ENCODE data around the gene UBXN4. TPM values are rescaled to one million over a fixed set of nuclear protein-coding genes. Genes with fewer than 3 reads are reported as not detected.

Gene UBXN4
- total and polyA plus RNA-seq, 2 donors (not counting 1 experiment from before 2014, with no cell fraction given), result 41.7 to 113 TPM

DNA sequence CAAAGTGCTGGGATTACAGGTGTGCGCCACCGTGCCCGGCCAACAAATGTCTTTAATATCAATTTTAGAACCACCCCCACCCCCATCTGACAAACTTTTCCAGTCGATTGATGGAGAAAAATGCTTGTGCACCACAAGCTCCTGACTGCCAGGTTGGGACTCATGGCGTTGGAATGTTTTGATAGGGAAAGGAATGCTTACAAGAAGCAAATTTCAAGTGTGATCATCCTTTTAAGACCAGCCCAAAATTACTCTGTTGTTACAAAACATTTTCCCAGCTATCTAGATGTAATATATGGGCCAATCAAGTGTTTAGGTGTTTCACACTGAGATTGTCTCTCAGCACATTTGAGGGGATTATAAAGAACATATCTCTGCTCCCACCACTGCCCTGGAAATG, 45.2 kb downstream of the UBXN4 start:
- Histone ChIP-seq H3K9ac (ENCODE audit: low read length) (no peak overlapping the region), H3K27me3 (replicated peaks in 1 of 4; ENCODE audit: control extremely low read depth in 1 of 4, control insufficient read depth in 3 of 4, insufficient read depth in 4 of 4, low read length in 3 of 4) (no peaks in the 10 kb centered on the region), H3K4me2 (replicated peaks; ENCODE audit: low read depth, low read length, poor library complexity, severe bottlenecking) (no peak overlapping the region), H3K36me3 (replicated peaks in 1 of 2; ENCODE audit: control extremely low read depth in 1 of 2, control insufficient read depth in 1 of 2, extremely low read depth in 1 of 2, insufficient read depth in 2 of 2, low read length in 1 of 2) (peaks cover under 1 to 42% of the 10 kb centered on the region in 2 experiments), H2AFZ (ENCODE audit: insufficient read depth, low read depth, low read length, poor library complexity, severe bottlenecking) (no peak overlapping the region), H3K79me2 (ENCODE audit: control insufficient read depth, insufficient read depth, low read length) (no peaks in the 10 kb centered on the region), H3K27ac (ENCODE audit: low read length in 2 of 2) (no peak overlapping the region), H3K4me1 (ENCODE audit: control insufficient read depth in 2 of 2, insufficient read depth in 2 of 2, low read length in 2 of 2) (no peaks in the 10 kb centered on the region), H3K9me3 (ENCODE audit: control extremely low read depth in 1 of 3, control insufficient read depth in 2 of 3, insufficient read depth in 1 of 3, low read length in 2 of 3) (peaks cover 0 to 3% (median 0%) of the 10 kb centered on the region in 3 donors), H3K4me3 (ENCODE audit: control extremely low read depth in 1 of 5, extremely low read depth in 1 of 5, insufficient read depth in 1 of 5, low read depth in 2 of 5, low read length in 4 of 5) (no peak overlapping the region), H4K20me1 (ENCODE audit: control insufficient read depth, insufficient read depth, low read length, poor library complexity, severe bottlenecking) (no peaks in the 10 kb centered on the region)
- intact Hi-C loops (cut with micrococcal nuclease), result no loop called here
- Mint-ChIP-seq H3K4me1 (peaks cover 11% of the 10 kb centered on the region), H3K27me3 (no peaks in the 10 kb centered on the region), H3K9me3 (ENCODE audit: insufficient read depth) (no peaks in the 10 kb centered on the region), H3K27ac (no peak overlapping the region), H3K4me3 (no peak overlapping the region)
- ChIA-PET CTCF (interaction anchor here (2.5 kb wide), 1 partner anchor 11 kb away, joined by 16 read pairs; no protein-coding TSS in a partner anchor), POLR2A (no interaction called here)
- ATAC-seq (ENCODE audit: low read depth), result no peak
- no peak for DNase-seq
- 95% methylated on average over 3 of the region's 5 CpGs for WGBS (ENCODE audit: insufficient coverage)
- no peak for TF ChIP-seq EZH2 (IDR thresholded peaks at IDR 0.05; ENCODE audit: borderline replicate concordance, insufficient read depth, low read depth, low read length, poor library complexity, severe bottlenecking)

DNA sequence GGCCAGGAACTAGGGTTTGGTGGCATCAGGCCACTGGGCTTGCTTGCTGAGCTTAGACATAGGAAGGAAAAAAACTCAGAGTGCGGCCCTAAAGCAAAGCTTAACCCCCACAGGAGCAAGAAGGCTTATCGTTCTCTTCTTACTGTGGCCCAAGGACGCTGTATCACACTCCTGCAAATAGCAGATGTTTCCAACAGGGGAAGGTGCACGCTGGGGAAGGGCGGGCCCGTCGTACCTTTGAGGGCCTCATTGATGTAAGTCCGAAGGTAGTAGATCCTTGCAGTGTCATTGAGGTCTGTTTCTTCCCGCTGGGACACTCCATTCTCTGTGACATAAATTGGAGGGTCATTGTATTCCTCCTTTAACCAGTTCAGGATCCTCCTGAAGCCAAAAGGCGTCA, 48.8 kb downstream of the UBXN4 start:
- H3K4me3 Mint-ChIP-seq, result no peak overlapping the region
- Histone ChIP-seq H3K36me3 (replicated peaks in 1 of 2; ENCODE audit: control extremely low read depth in 1 of 2, control insufficient read depth in 1 of 2, extremely low read depth in 1 of 2, insufficient read depth in 2 of 2, low read length in 1 of 2) (peaks cover 0 to 11% of the 10 kb centered on the region in 2 experiments), H4K20me1 (ENCODE audit: control insufficient read depth, insufficient read depth, low read length, poor library complexity, severe bottlenecking) (no peaks in the 10 kb centered on the region), H2AFZ (ENCODE audit: insufficient read depth, low read depth, low read length, poor library complexity, severe bottlenecking) (no peak overlapping the region), H3K79me2 (ENCODE audit: control insufficient read depth, insufficient read depth, low read length) (no peaks in the 10 kb centered on the region), H3K27ac (ENCODE audit: low read length in 2 of 2) (no peak overlapping the region), H3K27me3 (replicated peaks in 1 of 4; ENCODE audit: control extremely low read depth in 1 of 4, control insufficient read depth in 3 of 4, insufficient read depth in 4 of 4, low read length in 3 of 4) (no peaks in the 10 kb centered on the region), H3K9ac (ENCODE audit: low read length) (no peak overlapping the region), H3K4me2 (replicated peaks; ENCODE audit: low read depth, low read length, poor library complexity, severe bottlenecking) (no peak overlapping the region), H3K4me3 (ENCODE audit: control extremely low read depth in 1 of 5, extremely low read depth in 1 of 5, insufficient read depth in 1 of 5, low read depth in 2 of 5, low read length in 4 of 5) (no peak overlapping the region), H3K4me1 (ENCODE audit: control insufficient read depth in 2 of 2, insufficient read depth in 2 of 2, low read length in 2 of 2) (peaks cover 0 to 3% of the 10 kb centered on the region in 2 donors), H3K9me3 (ENCODE audit: control extremely low read depth in 1 of 3, control insufficient read depth in 2 of 3, insufficient read depth in 1 of 3, low read length in 2 of 3) (peaks cover 0 to 7% (median 0%) of the 10 kb centered on the region in 3 donors)
- TF ChIP-seq EZH2 (IDR thresholded peaks at IDR 0.05; ENCODE audit: borderline replicate concordance, insufficient read depth, low read depth, low read length, poor library complexity, severe bottlenecking), result no peak
- TF ChIP-seq, protein P1, sequence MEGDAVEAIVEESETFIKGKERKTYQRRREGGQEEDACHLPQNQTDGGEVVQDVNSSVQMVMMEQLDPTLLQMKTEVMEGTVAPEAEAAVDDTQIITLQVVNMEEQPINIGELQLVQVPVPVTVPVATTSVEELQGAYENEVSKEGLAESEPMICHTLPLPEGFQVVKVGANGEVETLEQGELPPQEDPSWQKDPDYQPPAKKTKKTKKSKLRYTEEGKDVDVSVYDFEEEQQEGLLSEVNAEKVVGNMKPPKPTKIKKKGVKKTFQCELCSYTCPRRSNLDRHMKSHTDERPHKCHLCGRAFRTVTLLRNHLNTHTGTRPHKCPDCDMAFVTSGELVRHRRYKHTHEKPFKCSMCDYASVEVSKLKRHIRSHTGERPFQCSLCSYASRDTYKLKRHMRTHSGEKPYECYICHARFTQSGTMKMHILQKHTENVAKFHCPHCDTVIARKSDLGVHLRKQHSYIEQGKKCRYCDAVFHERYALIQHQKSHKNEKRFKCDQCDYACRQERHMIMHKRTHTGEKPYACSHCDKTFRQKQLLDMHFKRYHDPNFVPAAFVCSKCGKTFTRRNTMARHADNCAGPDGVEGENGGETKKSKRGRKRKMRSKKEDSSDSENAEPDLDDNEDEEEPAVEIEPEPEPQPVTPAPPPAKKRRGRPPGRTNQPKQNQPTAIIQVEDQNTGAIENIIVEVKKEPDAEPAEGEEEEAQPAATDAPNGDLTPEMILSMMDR (IDR thresholded peaks at IDR 0.05), result no peak
- intact Hi-C loops (cut with micrococcal nuclease), result no loop called here
- H3K27me3 Mint-ChIP-seq, result no peaks in the 10 kb centered on the region
- H3K9me3 Mint-ChIP-seq (ENCODE audit: insufficient read depth), result no peaks in the 10 kb centered on the region
- CTCF ChIA-PET, result no interaction called here
- POLR2A ChIA-PET, result no interaction called here
- H3K27ac Mint-ChIP-seq, result no peak overlapping the region
- peaks cover 18% of the 10 kb centered on the region for H3K4me1 Mint-ChIP-seq
- no peak for ATAC-seq (ENCODE audit: low read depth)
- DNase-seq, result no peak
- WGBS (ENCODE audit: insufficient coverage), result 99% methylated on average over 8 of the region's 10 CpGs
